Activated CD4-positive, alpha-beta T cell treated with anti-CD3 and anti-CD28 coated beads, Interleukin-2, Interleukin-6, amounts not matched to agents 100 ng/mL and 50 ng/mL, durations not matched to agents 16 hours and 8 hours (primary cell): ENCODE results near the gene CDK8.

Experiments
- DNase-seq: peaks from one replicate; pipeline ENCODE4 v3.0.0-alpha.2; 2020

The CDK8 gene

DNA sequence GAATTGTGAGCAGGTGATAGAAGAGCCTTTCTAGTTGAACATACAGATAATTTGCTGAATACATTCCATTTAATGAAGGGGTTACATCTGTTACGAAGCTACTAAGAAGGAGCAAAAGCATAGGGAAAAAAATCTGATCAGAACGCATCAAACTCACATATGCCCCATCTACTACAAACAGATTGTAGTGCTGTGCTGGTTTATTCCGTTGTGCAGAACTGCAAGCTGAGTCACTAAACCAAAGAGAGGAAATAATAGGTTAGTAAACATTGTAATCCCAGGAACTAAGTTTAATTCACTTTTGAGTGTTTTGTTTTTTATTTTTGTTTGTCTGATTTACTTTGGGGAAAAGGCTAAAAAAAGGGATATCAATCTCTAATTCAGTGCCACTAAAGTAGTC, 136.3 kb downstream of the CDK8 start:
- peak; percentile 5 for DNase-seq

DNA sequence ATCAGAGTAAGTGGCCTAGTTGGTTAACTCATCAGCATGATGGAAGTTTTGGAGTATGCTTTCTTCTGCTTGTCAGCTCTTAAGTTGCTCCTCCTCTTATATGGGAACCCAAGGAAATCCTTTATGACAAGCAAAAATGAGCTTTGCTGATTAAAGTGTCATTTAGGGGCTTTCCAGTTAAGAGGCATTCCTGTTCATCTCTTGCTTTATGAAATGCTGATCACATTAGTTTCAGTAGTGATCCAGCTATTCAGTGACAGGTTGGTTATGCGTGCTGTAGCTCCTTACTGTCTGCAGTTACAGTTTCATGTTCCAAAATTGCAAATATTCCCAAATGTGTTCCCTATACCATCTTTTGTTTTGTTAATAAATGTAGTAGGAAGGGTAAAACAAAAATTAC, 146.6 kb downstream of the CDK8 start:
- DNase-seq, result peak; percentile 25

DNA sequence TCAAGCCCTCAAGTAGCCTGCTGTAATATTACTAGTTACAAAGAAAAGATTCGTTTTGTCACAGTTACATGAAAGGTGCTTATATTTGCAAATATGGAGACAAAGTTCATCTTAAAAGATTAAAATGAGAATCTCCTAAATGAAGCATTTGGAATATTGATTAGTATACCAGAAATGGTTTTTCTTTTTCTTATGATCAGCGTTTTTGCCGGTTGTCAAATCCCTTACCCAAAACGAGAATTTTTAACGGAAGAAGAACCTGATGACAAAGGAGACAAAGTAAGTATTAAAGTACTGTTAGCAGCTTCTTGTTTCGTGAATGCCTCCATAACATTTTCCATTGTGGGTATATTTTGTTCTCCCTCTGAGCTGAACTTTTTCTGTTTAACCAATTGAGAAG, 147.1 kb downstream of the CDK8 start:
- no peak for DNase-seq

DNA sequence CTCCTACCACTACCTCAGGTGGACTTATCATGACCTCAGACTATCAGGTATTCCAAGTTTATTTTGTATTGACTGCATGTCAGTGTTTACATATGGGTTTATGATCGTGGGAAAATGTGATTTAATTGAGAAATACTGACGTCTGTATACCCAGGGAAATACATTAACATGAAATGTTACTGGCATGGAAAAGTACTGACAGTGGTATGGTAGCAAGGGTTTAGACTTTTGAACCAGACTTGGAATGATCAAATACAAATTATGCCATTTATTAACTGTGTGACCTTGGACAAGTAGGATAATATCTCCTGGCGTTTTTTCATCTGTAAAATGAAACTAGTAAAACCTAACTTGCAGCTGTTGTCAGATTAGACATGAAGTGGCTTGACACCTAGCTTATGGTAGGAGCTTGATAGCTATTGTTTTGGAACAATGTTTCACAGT, 147.7 kb downstream of the CDK8 start:
- no peak for DNase-seq

GRCh38 chr13:26406791-26407190, 152.9 kb downstream of the CDK8 start:
- DNase-seq, result no peak

- DNase-seq, result no peak
Measured at GRCh38 chr13:26411206-26411605, 157.3 kb downstream of the CDK8 start.

- no peak for DNase-seq
Measured at GRCh38 chr13:26412263-26412662, 158.3 kb downstream of the CDK8 start.

DNA sequence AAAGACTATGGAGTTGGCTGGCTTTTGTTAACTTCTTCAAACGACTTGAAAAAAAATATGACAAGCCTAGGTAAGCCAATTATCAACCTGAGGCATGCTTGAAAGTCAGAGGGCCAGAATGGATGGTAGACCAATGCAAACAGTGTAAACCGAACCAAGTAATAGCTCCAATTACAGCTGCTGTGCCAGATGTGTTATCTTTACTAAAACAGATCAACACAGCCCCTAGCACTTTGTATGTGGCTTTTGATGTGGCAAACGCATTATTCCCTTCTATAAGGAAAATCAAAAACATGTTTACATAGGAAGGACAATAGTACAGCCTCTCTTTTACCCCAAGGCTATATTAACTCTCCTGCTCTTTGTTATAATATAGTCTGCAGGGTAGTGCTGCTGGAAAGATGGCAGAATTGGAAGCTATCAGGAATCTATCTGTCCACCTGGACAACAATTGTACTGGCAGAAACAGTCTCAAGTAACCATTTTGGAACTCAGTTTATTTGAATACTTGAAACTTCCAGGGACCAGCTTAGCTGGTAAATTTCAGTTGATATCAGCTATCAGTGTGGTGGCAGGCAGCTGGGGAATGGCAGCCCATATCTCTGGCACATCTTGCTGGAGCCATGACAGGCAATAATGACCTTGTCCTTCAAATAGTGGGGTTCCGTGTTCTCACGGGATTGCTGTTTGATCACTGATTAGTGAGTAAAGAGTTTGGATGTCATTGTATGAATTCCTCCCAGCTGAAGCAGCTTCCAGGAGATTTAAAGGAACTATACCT, 159.2 kb downstream of the CDK8 start:
- no peak for DNase-seq

- no peak for DNase-seq
Measured at GRCh38 chr13:26420282-26420960, 166.5 kb downstream of the CDK8 start.

GRCh38 chr13:26422036-26422435, 168.1 kb downstream of the CDK8 start:
- no peak for DNase-seq

DNA sequence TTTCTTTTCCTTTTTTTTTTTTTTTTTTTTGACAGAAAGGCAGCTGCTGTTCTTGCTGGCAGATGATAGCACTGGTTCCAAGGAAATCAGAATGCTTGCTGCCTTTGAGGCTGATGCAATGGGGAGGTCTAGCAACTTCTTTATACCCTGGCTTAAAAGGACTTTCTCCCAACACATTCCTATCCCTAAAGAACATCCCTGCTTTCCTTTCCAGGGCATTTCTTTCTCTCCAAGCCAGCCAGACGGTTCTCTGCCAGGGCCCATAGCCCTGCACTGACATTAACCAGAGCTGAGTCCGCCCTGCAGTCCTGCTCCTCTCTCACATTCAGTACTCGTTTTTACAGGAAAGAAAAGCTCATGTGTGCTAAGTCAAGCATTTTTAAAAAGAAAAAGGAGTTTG, 169.7 kb downstream of the CDK8 start:
- no peak for DNase-seq

DNA sequence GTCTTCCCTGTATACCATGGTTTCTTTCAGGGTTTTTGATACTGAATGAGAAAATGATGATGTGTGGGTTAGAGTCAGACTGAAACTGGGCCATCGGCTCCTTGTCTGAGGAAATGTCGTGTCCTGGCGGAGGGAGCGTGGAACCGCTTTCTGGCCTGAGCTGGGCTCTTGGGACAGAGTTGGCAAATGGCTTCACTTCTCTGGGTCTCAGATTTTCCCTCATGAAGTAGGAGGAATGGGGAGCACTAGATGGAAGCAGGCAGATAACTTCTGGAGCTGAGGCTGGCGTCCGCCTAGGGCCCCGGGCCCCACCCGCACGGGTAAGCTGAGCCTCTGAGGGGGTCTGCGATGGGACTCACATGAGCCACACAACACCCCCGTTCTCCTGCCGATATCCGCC, 170.3 kb downstream of the CDK8 start:
- DNase-seq, result no peak

GRCh38 chr13:26425443-26426358, 171.8 kb downstream of the CDK8 start:
- no peak for DNase-seq

GRCh38 chr13:26433776-26434175, 179.8 kb downstream of the CDK8 start:
- DNase-seq, result no peak

- no peak for DNase-seq
Measured at GRCh38 chr13:26435171-26435570, 181.2 kb downstream of the CDK8 start.

- no peak for DNase-seq
Measured at GRCh38 chr13:26435646-26436045, 181.7 kb downstream of the CDK8 start.

GRCh38 chr13:26436914-26437313, 183.0 kb downstream of the CDK8 start:
- no peak for DNase-seq

DNA sequence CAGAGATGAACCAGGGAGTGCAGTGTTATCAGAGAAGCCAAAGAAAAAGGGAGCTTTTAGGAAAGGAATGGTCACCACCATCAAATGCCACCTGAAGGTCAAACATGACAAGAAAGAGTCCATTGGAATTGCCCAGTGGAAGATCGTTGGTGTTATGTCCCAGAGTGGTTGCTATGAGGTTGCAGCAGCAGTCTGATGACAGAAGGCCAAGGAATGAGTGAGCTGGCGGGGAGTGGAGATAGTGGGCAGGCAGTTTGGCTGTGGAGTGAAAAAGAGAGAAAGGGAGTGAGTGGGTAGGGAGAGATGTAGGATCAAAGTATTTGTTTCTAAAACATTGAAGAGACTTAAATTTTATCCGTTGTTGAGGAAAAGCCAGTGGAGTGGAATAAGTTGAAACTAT, 186.2 kb downstream of the CDK8 start:
- DNase-seq, result no peak

DNA sequence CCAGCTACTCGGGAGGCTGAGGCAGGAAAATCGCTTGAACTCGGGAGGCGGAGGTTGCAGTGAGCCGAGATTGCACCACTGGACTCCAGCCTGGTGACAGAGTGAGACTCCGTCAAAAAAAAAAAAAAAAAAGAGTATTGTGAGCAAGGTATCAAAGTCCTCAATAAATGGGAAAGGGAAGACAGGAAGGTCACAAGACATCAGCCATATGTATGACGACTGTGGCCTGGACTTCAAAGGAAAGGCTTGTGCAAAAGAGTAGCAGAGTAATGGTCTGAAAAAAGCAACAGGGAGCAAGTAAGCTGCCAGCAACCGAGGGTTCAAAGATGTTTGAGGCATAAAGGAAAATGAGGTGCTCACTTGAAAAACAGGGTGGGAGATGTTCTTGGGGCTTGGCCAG, 187.5 kb downstream of the CDK8 start:
- no peak for DNase-seq

- DNase-seq, result no peak
Measured at GRCh38 chr13:26442541-26442940, 188.6 kb downstream of the CDK8 start.

DNA sequence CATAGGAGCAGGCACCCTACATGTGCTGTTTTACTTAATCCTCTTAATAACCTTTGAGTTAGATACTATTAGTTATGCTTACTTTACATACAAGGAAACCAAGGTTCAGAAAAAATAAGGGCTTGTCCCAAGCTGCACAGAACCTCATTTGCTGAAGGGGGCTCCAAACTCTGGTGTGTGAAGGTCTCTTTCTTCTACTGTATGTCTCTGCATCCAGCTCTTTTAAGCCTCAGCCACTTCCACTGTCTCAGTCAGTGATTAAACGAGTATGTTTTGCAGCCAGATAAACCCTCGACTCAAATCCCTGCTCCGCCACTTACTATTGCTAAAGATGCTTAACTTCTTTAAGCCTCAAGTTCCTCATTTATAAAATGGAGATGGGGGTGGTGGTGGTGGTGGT, 191.2 kb downstream of the CDK8 start:
- DNase-seq, result no peak

GRCh38 chr13:26446751-26447150, 192.8 kb downstream of the CDK8 start:
- DNase-seq, result no peak

DNA sequence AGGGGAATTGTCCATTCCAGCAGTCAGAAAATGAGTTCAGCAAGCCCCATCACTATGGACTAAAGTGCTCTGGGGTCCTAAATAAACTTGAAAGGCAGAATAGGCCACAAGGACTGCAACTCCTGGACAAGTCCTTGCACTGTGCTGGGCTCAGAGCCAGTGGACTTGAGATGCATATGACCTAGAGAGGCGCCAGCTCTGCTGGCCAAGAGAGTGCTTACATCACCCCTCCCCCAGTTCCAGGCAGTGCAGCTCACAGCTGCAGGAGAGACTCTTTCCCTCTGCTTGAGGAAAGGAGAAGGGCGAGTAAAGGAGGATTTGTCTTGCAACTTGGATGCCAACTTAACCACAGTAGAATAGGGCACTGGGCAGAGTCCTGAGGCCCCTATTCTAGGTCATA, 194.1 kb downstream of the CDK8 start:
- no peak for DNase-seq
